H1 (cell line): ENCODE data around the gene PROK1. TPM values are rescaled to one million over a fixed set of nuclear protein-coding genes. Genes with fewer than 3 reads are reported as not detected.

Experiments used
- FOSL1 ChIP-seq: IDR thresholded peaks from 2 replicates; pipeline ENCODE4 v1.6.1; 2011; ENCODE audit warnings: mild to moderate bottlenecking, low read depth, low read length, moderate library complexity; ENCODE audit not compliant: insufficient read depth
- POLR2AphosphoS5 ChIP-seq: IDR thresholded peaks from 2 replicates; pipeline ENCODE4 v1.6.1; 2011; ENCODE audit warnings: low read depth, low read length
- SIN3A ChIP-seq, 2 experiments: IDR thresholded peaks in 1 of 2; conservative IDR thresholded peaks in 1 of 2; 2 replicates each; pipeline ENCODE4 v1.6.1; 2011 to 2012; ENCODE audit warnings: low read length in 2 of 2, improper control_type of control experiment in 1 of 2, low read depth in 1 of 2, mild to moderate bottlenecking in 1 of 2
- TBP ChIP-seq: IDR thresholded peaks from 2 replicates; pipeline ENCODE4 v1.6.1; 2011; ENCODE audit warnings: low read depth, low read length, improper control_type of control experiment
- TCF12 ChIP-seq: IDR thresholded peaks from 2 replicates; pipeline ENCODE4 v1.6.1; 2011; ENCODE audit warnings: low read depth, mild to moderate bottlenecking, low read length
- TEAD4 ChIP-seq: IDR thresholded peaks from 2 replicates; pipeline ENCODE4 v1.6.1; 2012; ENCODE audit warnings: low read depth, low read length, inconsistent platforms, mixed read lengths
- polyA plus RNA-seq, 7 experiments: library from polyadenylated mRNA; depleted of rRNA in 3 of 7; stranded (reverse) in 5 of 7; unstranded in 2 of 7; fragments of >200 nt in 5 of 7; fragments of 200-250 nt in 2 of 7; gene quantifications; 1 replicate in 5 of 7; 2 replicates in 1 of 7; 4 replicates in 1 of 7; pipeline versions ENCODE4 v1.2.1 to v1.2.3, GENCODE V29; 2011 to 2013; ENCODE audit warnings: missing spikeins in 2 of 7, mixed read lengths in 2 of 7
- total RNA-seq: library from RNA; stranded (reverse); fragmentation: NEBNext Ultra II Directional; extraction: Animal tissue kit (Norgen Biotek cat#: 25700); gene quantifications from 2 replicates; pipeline ENCODE4 v1.2.1, GENCODE V29; 2021

Gene PROK1
- total and polyA plus RNA-seq, 2 of the 8 experiments (the other 6 are each of a cell fraction or from before 2014, with no cell fraction given): 0.12 TPM; not detected in 1

DNA sequence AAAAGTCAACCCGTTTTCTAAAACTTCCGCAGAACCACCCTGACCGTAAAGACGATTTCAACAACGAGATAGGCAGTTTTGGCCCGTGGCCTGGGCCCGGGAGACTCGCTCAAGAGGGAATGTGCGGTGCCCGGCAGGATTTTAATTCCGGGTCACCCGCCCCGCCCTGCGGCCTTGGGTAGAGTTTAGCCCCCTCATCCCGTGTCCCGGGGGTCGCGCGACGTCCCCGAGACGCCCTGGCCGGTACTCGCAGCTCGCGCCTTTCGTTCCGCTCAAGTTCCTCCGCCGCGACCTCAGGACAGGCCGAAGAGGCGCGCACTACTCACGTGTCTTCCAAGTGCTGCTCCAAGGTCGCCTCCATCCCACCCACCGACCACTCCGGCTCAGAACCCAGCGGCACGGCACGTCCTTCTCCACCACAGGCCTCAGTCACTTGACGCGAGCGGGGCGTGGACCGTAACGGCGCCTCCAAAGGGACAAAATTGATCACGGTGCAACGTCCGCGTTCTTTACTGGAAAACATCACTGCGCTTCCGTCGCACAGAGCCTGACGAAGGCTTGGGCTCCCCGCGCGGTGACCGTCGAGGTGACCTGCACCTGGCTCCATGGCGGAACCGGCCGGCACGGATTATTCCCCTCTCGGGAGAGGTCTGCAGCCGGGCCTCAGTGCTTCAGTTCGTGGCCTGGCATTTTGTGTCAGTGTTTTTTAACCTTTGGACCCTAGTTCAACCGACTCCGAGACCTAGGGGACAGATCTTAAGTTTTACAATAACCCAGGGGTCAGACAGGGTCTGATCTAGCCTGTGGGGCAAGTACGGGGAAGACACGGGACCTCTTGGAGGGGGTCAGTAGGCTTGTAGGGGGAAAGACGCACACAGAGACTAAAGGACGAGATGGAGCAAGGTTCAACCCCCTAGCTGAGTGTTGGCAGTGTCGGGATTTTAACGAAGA lies 43.4 kb upstream of the PROK1 start, which contains the start of gene LAMTOR5 (continued):
- TF ChIP-seq SIN3A (conservative IDR thresholded peaks at IDR 0.05 in 1 of 2, IDR thresholded peaks at IDR 0.05 in 1 of 2; ENCODE audit: low read depth in 1 of 2, low read length in 2 of 2) (peak in 1 of 2 experiments; percentile 79; a peak in 1 of 4 replicates), FOSL1 (no peak), TBP (peak; percentile 79), TEAD4 (no peak), TCF12 (no peak), POLR2AphosphoS5 (peak; percentile 89)
